HCT116 (cell line): ENCODE data around the gene SIAH2.

ENCODE experiments used
- CTCF ChIP-seq, 3 experiments: fragments of 200-600 bp in 1 of 3; sonication (generic) in 1 of 3; IDR thresholded peaks in 2 of 3; conservative IDR thresholded peaks in 1 of 3; 2 replicates each; pipeline ENCODE4 v1.5.1; 2012 to 2017; ENCODE audit warnings: low read depth in 2 of 3, low read length in 2 of 3, antibody characterized with exemption in 1 of 3, borderline replicate concordance in 1 of 3, control low read depth in 1 of 3, mild to moderate bottlenecking in 1 of 3, mixed read lengths in 1 of 3, mixed run types in 1 of 3, moderate library complexity in 1 of 3; ENCODE audit not compliant: insufficient read depth in 1 of 3
- EGR1 ChIP-seq: IDR thresholded peaks from 2 replicates; pipeline ENCODE4 v1.6.1; 2012; ENCODE audit warnings: low read depth
- EZH2 ChIP-seq: fragments of 200-600 bp; sonication (generic); IDR thresholded peaks from 2 replicates; pipeline ENCODE4 v1.6.1; 2017; ENCODE audit warnings: antibody characterized with exemption, mixed run types
- JUND ChIP-seq: IDR thresholded peaks from 2 replicates; pipeline ENCODE4 v1.6.1; 2012
- POLR2A ChIP-seq: IDR thresholded peaks from 2 replicates; pipeline ENCODE4 v1.7.0; 2011; ENCODE audit warnings: borderline replicate concordance; ENCODE audit not compliant: insufficient read depth, insufficient read length; ENCODE audit errors: extremely low read depth
- REST ChIP-seq: IDR thresholded peaks from 2 replicates; pipeline ENCODE4 v1.6.1; 2012; ENCODE audit warnings: low read depth
- ZFX ChIP-seq: fragments of 450-650 bp; IDR thresholded peaks from 2 replicates; pipeline ENCODE4 v1.6.1; 2017

GRCh38 chr3:150727653-150728502 is 35.1 kb downstream of the SIAH2 start:
- no peak for TF ChIP-seq CTCF (IDR thresholded peaks at IDR 0.05 in 2 of 3, conservative IDR thresholded peaks at IDR 0.05 in 1 of 3; ENCODE audit: borderline replicate concordance in 1 of 3, insufficient read depth in 1 of 3, low read depth in 2 of 3, low read length in 2 of 3)
- no peak for TF ChIP-seq EZH2
- TF ChIP-seq POLR2A = no peak
- TF ChIP-seq REST = no peak
- no peak for TF ChIP-seq ZFX
- no peak for TF ChIP-seq JUND
- TF ChIP-seq EGR1 = no peak
